GM20431 (cell line): ENCODE results near the gene CKM.

Experiments used
- in situ Hi-C: fragments of 300-500 bp; cut with MseI, MboI; formaldehyde crosslinking; loops from one replicate; pipeline ENCODE4 v1.15.0; 2020; ENCODE audit warnings: low sequenced_read_pairs; ENCODE audit not compliant: unreplicated experiment

The CKM gene

GRCh38 chr19:45263013-45263412 lies 59.7 kb downstream of the CKM start:
- in situ Hi-C loops: no loop called here

- in situ Hi-C loops: no loop called here
Observed at GRCh38 chr19:45262570-45262969, 60.1 kb downstream of the CKM start.

GRCh38 chr19:45258862-45259261 lies 63.8 kb downstream of the CKM start:
- in situ Hi-C loops: no loop called here

- in situ Hi-C loops: no loop called here
Observed at GRCh38 chr19:45256836-45257235, 65.8 kb downstream of the CKM start.
